Loucy (cell line): ENCODE data around the gene PAQR6.
A peak's percentile ranks its signal among the peaks of the same experiment; 100 is the strongest.

Source experiments
- H2AFZ ChIP-seq: fragments of 200-600 bp; sonication (generic); 2 replicates; pipeline ENCODE4 v1.6.0; 2016; ENCODE audit warnings: antibody characterized with exemption, mild to moderate bottlenecking, low read length, moderate library complexity
- H3F3A ChIP-seq: fragments of 200-600 bp; 2 replicates; pipeline ENCODE4 v1.6.0; 2016; ENCODE audit warnings: antibody characterized with exemption, low read depth, mild to moderate bottlenecking
- H3K27me3 ChIP-seq: fragments of 200-600 bp; sonication (generic); 2 replicates; pipeline ENCODE4 v1.6.1; 2014; ENCODE audit warnings: low read length, mild to moderate bottlenecking; ENCODE audit not compliant: insufficient read depth, poor library complexity, severe bottlenecking
- H3K36me3 ChIP-seq: fragments of 200-600 bp; sonication (generic); 2 replicates; pipeline ENCODE4 v1.6.1; 2016; ENCODE audit warnings: low read length; ENCODE audit not compliant: insufficient read depth
- H3K4me1 ChIP-seq: fragments of 200-600 bp; sonication (generic); 2 replicates; pipeline ENCODE4 v1.5.1; 2014; ENCODE audit warnings: low read length, mild to moderate bottlenecking; ENCODE audit not compliant: insufficient read depth, poor library complexity, severe bottlenecking
- H3K4me2 ChIP-seq: fragments of 200-600 bp; sonication (generic); 2 replicates; pipeline ENCODE4 v1.6.0; 2014; ENCODE audit warnings: antibody characterized with exemption, low read length, low read depth, mild to moderate bottlenecking; ENCODE audit not compliant: poor library complexity, severe bottlenecking
- H3K4me3 ChIP-seq: fragments of 200-600 bp; sonication (generic); 2 replicates; pipeline ENCODE4 v1.5.1; 2014; ENCODE audit warnings: low read length, mild to moderate bottlenecking, mixed read lengths; ENCODE audit not compliant: poor library complexity, severe bottlenecking
- H3K79me2 ChIP-seq: fragments of 200-600 bp; sonication (generic); 2 replicates; pipeline ENCODE4 v1.6.1; 2014; ENCODE audit warnings: low read length; ENCODE audit not compliant: insufficient read depth
- H3K9ac ChIP-seq: fragments of 200-600 bp; sonication (generic); 2 replicates; pipeline ENCODE4 v1.6.0; 2014; ENCODE audit warnings: mild to moderate bottlenecking, low read depth, low read length, moderate library complexity; ENCODE audit not compliant: poor library complexity, severe bottlenecking
- H3K9me2 ChIP-seq: fragments of 200-600 bp; sonication (generic); replicated peaks from 2 replicates; pipeline ENCODE4 v1.6.1; 2016; ENCODE audit warnings: low read depth, low read length, mixed read lengths
- H3K9me3 ChIP-seq: fragments of 200-600 bp; sonication (generic); 2 replicates; pipeline ENCODE4 v1.6.1; 2014; ENCODE audit warnings: mild to moderate bottlenecking, antibody characterized with exemption, low read length, low read depth; ENCODE audit not compliant: insufficient read depth
- H4K20me1 ChIP-seq: fragments of 200-600 bp; sonication (generic); 2 replicates; pipeline ENCODE4 v1.6.0; 2014; ENCODE audit warnings: antibody characterized with exemption, low read length, mild to moderate bottlenecking; ENCODE audit not compliant: insufficient read depth, poor library complexity, severe bottlenecking
- CTCF ChIP-seq: fragments of 200-600 bp; sonication (generic); conservative IDR thresholded peaks from 2 replicates; pipeline ENCODE4 v1.5.1; 2014; ENCODE audit warnings: mild to moderate bottlenecking, antibody characterized with exemption, low read length
- EZH2phosphoT487 ChIP-seq: fragments of 200-600 bp; IDR thresholded peaks from 2 replicates; pipeline ENCODE4 v1.6.1; 2018; ENCODE audit warnings: antibody characterized with exemption, mild to moderate bottlenecking, moderate library complexity, borderline replicate concordance

Gene PAQR6

GRCh38 chr1:156193488-156194299, 54.2 kb downstream of the PAQR6 start, which contains the start of gene SLC25A44:
Gene SLC25A44, plus strand, starts transcription at chr1:156194104. Its CDS starts 5,744 bp downstream, at chr1:156199848.
- TF ChIP-seq CTCF = peak; percentile 42
- no peak for TF ChIP-seq EZH2phosphoT487
- Histone ChIP-seq H3K9me2 (no peaks in the 10 kb centered on the region), H3K4me2 (peak within 1 kb of the TSS; percentile 100), H3K79me2 (peaks cover 53% of the 10 kb centered on the region), H3K27me3 (no peaks in the 10 kb centered on the region), H3K9me3 (no peaks in the 10 kb centered on the region), H3K36me3 (no peaks in the 10 kb centered on the region), H4K20me1 (peaks cover 11% of the 10 kb centered on the region), H3K9ac (peak within 1 kb of the TSS; percentile 93), H3K4me1 (peaks cover 39% of the 10 kb centered on the region), H2AFZ (peak within 1 kb of the TSS; percentile 87), H3F3A (no peaks in the 10 kb centered on the region), H3K4me3 (peak within 1 kb of the TSS; percentile 92)
